NCI-H1436 (cell line): ENCODE results near the gene KRTAP20-4.

ENCODE experiments used
- DNase-seq: peaks from one replicate; lab custom pipeline; 2025; lab: John Stamatoyannopoulos, UW

Gene KRTAP20-4

GRCh38 chr21:30620522-30620921 is at the start of gene KRTAP20-4:
Gene KRTAP20-4 (plus strand): TSS chr21:30620627.
- no peak for DNase-seq

GRCh38 chr21:30577766-30578165 is 42.7 kb upstream of the KRTAP20-4 start:
- no peak for DNase-seq

- DNase-seq = no peak
Observed at GRCh38 chr21:30579346-30579745, 41.1 kb upstream of the KRTAP20-4 start.

DNA sequence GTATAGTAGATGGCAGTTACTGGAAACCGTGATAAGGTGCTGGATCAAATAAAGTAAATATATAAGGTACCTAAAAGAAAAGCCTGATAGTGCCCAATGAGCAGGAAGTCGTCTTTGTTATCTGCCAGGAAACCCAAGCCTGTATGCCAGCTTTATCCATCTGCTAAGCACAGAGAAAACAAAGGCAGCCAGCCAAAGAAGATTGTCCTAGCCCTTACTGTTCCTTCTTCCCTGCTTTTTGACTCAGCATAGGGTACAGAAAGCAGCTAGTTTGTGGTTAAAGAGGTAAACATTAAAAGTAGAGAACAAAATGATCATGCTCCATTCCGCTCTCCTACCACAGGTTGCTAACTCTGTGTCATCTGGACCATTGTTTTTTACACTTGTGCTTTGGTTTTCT is 40.3 kb upstream of the KRTAP20-4 start:
- no peak for DNase-seq

DNA sequence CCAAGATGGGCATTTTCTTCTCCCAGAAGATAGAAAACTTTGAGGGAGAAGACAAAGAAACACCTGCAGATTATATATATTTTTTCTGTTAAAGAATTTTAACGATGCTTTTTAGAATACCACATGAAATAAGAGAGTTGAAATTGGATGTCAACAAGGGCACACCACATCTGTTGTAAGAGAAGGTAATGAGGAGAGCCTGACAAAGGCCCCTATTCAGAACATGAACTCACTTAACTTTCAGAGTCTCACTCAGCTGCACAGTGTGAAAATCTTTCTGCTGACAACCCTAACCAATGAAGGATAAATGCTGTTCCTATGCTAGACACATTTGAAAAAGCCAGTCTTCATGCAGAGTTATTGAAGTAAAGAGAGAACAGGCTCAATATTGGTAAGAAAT is 37.6 kb upstream of the KRTAP20-4 start:
- DNase-seq = no peak

- DNase-seq = no peak
Observed at GRCh38 chr21:30590297-30590696, 30.1 kb upstream of the KRTAP20-4 start, which contains the start of gene KRTAP22-2. Gene KRTAP22-2 (minus strand): TSS chr21:30590397.

DNA sequence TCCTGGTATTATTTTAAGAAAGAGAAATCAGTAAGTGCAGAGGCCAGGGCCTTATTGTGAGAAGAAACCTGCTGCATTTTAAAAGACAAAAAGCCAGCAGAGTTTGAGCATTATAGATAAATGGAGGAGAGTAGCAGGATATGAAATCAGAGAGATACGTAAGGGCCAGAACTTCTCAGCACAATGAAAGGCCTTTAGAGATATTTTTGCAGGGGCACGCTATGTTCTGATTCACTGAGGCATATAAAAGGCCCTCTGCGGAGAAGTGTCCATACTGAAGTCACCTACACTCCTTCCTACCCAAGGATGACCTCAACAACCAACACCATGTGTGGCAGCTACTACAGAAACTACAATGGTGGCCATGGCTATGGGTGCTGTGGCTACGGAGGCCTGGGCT is 28.3 kb upstream of the KRTAP20-4 start, which contains the start of gene KRTAP6-3:
TSS of gene KRTAP6-3 (plus strand) at position 301 of the 400 bp plus-strand sequence. CDS start at position 307, 6 bp downstream.
- no peak for DNase-seq

GRCh38 chr21:30598802-30599201 is 21.6 kb upstream of the KRTAP20-4 start, which contains the start of gene KRTAP6-2:
Gene KRTAP6-2 (minus strand): TSS chr21:30598902. CDS start chr21:30598874, 28 bp downstream.
- DNase-seq = no peak

- DNase-seq = no peak
Observed at GRCh38 chr21:30600787-30601186, 19.6 kb upstream of the KRTAP20-4 start, which contains the start of gene KRTAP22-1. Gene KRTAP22-1 (plus strand): TSS chr21:30601087.

GRCh38 chr21:30605968-30606367 is 14.5 kb upstream of the KRTAP20-4 start:
- no peak for DNase-seq

GRCh38 chr21:30612132-30612531 is 8.3 kb upstream of the KRTAP20-4 start:
- no peak for DNase-seq

DNA sequence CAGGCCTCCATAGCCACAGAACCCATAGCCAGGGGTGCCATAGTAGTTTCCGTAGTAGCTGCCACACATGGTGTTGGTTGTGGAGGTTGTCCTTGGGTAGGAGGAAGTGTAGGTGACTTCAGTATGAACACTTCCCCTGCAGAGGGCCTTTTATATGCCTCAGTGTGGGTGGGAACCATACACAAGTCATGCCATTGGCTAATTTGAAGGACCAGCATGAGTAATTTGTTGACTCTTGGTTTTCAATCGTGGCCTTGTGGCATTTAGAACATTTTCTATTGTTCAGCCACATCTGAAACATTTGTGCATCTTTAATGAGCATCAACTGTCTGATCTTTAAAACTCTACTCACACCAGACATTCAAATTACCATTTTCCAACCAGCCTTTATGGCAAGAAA is 6.6 kb upstream of the KRTAP20-4 start, which contains the start of gene KRTAP6-1:
TSS of gene KRTAP6-1 (minus strand) at position 95 of the 400 bp plus-strand sequence. CDS start at position 69, 26 bp downstream.
- no peak for DNase-seq

DNA sequence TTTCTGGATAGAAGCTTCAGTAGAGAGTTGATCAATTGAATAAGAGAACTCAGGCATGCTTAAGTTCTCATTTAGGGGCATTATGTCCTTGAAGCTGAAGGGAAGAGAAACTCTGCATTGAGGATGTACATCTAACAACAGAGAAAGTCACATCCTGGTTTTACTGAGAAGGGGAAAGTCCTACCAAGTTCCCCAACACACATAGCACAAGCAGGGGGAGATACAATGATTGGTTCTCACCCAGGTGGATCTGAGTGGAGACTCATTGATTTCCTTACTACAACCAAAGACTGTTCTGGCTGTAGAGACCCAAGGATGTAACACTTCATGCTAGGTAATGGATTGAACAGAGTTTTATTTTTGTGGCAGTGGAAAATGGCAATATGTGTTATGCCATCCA is 5.2 kb upstream of the KRTAP20-4 start:
- no peak for DNase-seq

DNA sequence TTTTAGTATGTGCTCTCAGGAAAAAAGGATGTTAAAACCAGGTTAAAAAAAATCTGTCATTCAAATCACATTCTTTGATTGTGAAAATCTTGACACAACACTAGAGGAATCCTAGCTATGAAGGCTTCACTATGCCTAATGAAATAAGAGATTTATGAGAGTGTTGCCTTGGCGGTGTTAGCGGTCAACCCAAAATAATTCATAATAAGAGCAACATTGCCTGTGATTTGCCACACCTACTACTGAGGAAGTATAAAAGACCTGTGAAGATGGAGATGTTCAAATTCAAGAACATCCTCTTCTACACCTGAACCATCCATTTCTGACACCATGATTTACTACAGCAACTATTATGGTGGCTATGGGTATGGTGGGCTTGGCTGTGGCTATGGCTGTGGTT is 4.3 kb upstream of the KRTAP20-4 start, which contains the start of gene KRTAP20-1:
TSS of gene KRTAP20-1 (plus strand) at position 301 of the 400 bp plus-strand sequence. CDS start at position 331, 30 bp downstream.
- no peak for DNase-seq

DNA sequence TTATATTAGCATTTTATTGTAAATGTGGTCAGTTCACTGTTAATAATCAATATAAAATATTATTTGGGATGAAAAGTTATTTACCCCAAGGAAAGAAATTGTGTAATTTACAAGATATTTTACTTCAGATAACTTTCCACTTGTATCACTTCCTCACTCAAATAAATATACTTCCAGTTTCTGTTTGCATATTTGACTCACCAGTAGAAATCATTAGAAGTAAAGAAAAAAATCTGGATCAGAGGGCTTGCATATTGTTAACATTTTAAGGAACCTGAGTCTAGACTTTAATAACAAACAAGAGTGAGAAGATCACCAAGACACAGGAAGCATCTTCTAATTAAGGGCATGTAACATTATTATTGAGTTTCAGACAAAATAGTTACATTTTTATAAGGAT is 347 bp upstream of the KRTAP20-4 start:
- DNase-seq = no peak

GRCh38 chr21:30623362-30623761 is 2.9 kb downstream of the KRTAP20-4 start:
- DNase-seq = no peak

DNA sequence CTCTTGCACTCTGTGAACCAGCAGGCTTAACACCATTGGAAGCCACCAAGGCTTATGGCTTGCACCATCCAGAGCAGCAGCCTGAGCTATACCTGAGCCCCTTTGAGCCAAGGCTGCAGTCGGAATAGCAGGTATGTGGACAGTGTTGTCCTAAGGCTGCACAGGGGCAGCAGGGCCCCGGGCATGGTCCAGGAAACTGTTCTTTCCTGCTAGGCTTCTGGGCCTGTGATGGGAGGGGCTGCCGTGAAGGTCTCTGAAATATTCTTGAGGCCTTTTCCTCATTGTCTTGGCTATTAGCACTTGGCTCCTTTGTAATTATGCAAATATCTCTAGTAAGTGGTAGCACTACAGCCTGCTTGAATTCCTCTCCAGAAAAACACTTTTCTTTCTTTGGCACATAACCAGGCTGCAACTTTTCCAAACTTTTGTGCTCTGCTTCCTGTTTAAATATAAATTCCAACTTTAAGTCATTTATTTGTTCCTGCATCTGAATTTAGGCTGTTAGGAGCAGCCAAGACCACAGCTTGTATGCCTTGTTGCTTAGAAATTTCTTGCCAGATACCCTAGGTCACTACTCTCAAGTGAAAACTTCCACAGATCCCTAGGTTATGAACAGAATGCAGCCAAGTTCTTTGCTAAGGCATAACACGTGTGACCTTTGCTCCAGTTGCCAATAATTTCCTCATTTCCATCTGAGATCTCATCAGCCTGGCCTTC is 5.2 kb downstream of the KRTAP20-4 start:
- DNase-seq = no peak

GRCh38 chr21:30628109-30628508 is 7.7 kb downstream of the KRTAP20-4 start:
- DNase-seq = no peak

GRCh38 chr21:30629200-30629599 is 8.8 kb downstream of the KRTAP20-4 start:
- DNase-seq = no peak

- DNase-seq = no peak
Observed at GRCh38 chr21:30634906-30635305, 14.5 kb downstream of the KRTAP20-4 start, which contains the start of gene KRTAP20-2. Gene KRTAP20-2 (plus strand): TSS chr21:30635206. CDS start chr21:30635264, 58 bp downstream.

- DNase-seq = no peak
Observed at GRCh38 chr21:30638686-30639085, 18.3 kb downstream of the KRTAP20-4 start.

DNA sequence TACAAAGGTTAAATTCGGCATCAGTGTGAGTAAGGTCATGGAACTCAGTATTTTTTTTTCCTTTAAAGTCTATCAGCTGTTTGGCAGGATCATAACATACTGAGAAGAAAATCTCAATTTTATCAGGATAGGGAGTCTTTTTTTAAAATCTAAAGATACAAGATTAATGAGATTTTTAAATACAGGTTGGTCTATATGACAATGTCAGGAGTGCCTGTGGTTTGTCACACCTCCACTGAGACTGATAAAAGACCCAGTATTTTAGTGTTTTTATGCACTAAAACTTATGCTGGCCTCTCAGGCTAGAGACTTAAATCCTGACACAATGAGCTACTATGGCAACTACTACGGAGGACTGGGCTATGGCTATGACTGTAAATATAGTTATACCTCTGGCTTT is 22.1 kb downstream of the KRTAP20-4 start, which contains the start of gene KRTAP20-3:
TSS of gene KRTAP20-3 (plus strand) at position 301 of the 400 bp plus-strand sequence.
- no peak for DNase-seq

DNA sequence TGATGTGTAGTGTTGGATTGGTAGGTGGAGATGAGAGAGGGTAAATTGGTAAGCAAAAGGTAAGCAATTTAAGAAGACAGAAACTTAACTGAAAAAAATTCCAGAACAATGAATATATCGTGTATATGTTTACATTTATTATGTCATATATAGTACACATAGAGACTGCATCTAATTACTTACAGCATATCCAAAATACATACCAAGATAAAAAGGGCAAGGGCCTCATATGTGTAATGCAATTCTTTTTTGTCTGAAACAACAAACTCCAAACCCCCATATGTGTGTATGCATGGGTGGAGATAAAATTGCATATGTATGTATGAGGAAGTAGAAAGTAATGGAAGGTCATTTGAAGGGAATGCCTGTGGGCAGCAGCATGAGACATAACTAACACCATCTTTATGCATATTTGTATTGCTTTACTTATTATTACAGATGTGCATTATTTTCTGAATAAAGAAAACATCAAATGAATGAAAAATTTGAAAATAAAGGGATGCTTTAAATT is 26.5 kb downstream of the KRTAP20-4 start:
- no peak for DNase-seq
